ENCODE measurements around the gene PRR23E.

The PRR23E gene

DNA sequence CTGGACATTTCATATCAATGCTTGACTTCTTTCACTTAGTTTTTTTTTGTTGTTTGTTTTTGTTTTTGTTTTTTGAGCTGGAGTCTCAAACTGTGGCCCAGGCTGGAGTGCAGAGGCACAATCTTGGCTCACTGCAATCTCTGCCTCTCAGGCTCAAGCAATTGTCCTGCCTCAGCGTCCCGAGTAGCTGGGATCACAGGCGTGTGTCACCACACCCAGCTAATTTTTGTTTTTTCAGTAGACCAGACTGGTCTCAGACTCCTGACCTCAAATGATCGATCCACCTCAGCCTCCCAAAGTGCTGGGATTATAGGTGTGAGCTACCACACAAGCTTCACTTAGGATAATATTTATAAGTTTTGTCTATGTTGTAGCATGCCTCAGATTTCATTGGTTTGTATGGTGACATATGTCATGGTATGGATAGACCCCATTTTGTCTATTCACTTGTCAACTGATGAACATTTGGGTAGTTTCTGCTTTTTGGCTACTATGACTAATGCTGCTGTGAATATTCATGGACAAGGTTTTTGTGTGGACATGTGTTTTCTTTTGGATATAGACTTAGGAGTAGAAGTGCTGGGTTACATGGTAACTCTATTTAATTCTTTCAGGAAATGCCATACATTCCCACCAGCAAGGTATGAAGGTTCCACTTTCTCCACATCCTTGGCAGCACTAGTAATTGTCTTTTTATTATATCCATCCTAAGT lies 6.8 kb upstream of the PRR23E start:
- no peak for DNase-seq

DNA sequence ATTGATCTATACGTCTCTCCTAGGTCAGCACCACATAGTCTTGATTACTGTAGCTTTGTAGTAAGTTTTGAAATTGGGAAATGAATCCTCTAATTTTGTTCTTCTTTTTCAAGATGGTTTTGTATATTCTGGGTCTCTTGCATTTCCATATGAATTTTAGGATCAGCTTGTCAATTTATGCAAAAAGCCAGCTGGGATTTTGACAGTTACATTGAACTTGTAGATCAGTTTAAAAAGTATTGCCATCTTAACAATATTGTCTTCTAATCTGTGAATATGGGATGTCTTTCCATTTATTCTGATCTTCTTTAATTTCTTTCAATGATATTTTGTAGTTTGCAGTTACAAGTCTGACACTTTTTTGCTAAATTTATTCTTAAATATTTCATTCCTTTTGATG lies 5.6 kb upstream of the PRR23E start:
- DNase-seq, result no peak

DNA sequence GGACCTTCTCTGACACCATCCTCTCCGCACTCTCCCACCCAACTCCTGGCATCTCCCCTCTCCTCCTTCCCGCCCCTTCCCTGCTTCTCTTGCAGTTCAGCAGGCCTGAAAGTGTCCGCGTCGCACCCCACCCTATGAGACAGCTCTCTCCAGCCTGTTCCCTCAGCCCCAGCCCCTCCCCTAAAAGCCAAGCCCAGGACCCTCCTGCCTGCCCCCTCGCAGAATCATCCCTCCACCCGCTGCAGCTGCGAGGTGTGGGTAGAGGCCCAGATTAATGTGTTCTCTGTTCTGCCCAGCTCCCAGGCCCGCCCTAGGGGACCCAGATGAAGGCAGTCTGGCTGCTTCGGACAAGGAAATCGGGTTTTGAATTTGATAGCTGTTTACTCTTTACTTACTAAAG lies 410 bp downstream of the PRR23E start:
- DNase-seq, result no peak

DNA sequence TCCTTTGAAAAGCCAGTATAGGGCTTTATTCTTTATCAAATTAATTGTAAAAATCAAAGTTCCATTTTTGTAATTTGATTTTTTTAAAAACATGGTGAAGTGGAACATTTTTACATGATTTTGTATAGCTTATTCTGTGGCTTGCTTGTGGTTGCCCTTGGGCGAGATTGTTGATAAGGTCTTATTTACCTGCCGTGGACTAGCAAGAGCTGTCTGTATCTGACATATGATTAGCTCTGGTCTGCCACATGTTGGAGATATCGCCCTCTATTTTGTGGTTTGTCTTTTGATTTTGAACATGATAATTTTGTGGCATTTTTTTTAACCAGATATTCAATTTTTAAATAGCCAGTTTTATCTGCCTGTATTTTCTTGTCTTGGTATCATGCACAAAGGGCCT lies 844 bp downstream of the PRR23E start:
- DNase-seq, result no peak

DNA sequence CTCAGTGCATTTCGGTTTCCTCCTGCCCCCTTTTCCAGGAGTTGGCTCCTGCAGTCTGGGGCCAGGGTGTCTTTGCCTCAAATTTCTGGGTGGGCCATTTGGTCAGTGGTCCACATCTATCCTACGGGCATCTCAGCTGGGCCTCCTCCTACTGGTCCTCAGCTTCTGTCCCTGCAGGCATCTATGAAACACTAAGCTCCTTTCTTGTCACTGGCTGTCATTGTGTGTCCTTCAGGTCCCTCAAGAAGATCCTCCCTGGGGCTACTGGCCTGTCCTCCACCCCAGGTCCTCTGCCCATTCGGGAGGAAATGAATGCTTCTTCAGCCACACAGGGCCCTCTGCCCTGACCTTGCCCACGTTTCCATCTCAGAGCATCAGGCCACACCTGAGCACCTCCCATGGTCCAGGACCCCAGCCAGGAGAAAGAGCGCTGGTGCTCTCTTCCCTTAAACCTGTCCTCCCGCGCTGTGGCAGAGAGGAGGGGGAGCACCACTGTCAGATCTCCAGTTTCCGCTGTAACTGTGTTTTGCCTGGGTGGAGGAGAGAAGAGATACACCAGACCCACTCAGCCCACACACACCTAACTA lies 1.8 kb downstream of the PRR23E start:
- DNase-seq, result no peak

DNA sequence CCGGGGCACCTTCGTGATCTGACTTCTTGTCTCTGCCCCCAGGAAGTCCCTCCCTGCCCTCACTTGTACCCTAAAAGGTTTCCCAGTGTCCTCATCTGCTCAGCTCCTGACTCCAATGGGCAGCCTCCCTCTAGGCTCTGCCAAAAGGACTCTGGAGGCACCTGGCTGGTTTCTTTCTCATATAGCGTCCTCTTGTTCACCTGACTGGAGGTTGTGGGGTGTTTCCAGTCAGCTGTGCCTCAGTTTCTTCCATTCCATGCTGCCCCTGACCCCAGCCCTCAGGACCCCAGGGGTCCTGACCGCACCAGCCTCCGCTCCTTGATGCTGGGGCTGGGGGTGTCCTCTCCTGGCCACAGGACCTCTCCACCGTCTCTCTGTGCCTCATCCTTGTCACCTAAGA lies 2.5 kb downstream of the PRR23E start:
- no peak for DNase-seq

DNA sequence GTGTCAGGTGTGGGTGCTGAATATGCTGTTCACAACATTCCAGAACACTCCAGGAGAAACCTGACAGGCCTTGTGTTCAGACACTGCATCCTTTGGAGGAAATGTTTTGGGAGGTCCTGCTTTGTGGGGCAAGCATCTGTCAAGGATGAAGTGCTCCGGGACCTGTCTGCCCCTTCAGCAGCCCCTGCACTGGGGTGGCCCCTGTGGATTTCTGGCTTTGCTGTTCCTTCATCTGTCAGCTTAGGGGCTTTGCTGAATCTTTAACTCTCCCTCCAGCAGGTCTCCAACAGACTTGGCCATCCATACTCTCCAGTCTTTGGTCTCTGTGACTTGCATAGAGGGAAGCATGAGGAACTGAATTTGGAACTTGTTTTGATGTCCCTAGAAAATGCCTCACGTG lies 3.1 kb downstream of the PRR23E start:
- DNase-seq, result no peak

DNA sequence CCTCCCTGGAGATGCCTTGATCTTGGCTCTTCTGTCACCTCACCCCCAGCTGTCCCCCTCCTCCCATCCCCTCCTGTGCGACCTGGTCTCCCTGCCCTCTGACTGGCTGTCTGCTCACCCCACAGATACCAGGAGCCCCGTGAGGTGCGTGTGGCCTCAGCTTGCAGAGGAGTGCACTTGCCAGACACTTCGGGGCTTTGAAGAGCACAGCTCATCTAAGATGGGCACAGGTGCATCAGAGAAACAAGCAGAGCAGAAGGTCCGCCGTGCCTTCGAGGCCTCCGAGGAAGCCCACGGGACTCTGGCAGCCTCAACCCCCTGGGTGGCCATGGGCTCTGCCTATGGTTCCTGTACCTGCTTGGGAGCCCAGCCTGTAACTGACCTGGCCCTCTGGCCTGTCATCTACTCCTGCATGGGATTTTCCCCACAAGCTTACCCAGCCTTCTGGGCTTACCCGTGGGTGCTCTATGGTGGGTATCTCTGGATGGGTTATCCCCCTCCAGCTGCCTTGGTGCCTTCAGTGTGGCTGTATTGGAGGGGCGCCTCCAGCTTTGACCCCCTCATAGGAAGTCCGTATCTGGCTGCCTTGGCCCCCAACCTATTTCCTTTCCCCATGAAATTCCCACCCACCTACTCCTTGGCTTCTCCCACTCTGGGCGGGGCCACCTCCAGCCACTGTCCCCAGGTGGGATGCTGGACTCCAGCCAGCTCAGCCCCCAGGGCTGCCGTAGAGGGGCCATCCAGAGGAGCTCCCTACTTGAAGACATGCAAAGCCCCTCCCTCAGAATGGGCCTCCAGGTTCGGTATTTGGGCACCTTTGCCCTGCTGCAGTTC lies 3.8 kb downstream of the PRR23E start:
- DNase-seq, result no peak

DNA sequence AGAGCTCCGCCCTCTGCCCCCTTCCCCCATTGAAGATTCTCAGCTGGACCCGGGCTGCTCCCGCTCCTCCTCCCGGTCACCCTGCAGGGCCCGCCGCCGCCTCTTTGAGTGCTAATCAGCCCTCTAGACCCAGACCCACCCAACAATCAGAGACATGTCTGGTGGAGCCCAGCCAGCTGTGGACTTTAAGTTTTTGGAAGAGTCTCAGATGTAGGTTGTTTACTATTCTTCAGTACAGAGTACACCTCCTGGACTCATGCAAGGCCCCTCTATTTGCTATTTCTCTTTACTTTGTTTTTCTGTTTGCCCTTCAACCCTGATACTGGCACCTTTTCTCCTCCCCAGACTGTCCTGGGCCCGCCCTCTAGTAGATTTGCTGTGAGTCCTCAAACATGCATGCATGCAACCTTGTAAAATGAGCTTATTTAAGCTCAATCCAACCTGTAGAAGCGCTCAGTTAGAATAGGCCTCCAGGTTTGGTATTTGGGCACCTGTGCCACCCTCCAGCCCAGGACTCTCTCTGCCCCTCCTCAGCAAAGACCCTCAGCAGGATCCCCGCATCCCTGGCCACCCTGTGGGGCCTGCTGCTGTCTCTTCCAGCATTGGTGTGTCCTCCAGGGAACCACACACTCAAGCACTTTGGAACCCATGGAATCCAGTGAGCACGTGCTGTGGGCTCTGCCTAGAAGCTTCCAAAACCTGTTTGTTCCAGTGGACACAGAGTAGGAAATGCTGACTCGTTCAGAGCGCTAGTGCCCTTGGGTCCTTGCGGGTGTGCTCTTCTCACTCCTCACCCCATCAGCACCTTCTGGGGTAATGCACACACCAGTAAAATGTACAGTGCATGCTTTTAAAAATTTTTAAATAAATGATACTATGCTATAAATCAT lies 4.6 kb downstream of the PRR23E start:
- no peak for DNase-seq

DNA sequence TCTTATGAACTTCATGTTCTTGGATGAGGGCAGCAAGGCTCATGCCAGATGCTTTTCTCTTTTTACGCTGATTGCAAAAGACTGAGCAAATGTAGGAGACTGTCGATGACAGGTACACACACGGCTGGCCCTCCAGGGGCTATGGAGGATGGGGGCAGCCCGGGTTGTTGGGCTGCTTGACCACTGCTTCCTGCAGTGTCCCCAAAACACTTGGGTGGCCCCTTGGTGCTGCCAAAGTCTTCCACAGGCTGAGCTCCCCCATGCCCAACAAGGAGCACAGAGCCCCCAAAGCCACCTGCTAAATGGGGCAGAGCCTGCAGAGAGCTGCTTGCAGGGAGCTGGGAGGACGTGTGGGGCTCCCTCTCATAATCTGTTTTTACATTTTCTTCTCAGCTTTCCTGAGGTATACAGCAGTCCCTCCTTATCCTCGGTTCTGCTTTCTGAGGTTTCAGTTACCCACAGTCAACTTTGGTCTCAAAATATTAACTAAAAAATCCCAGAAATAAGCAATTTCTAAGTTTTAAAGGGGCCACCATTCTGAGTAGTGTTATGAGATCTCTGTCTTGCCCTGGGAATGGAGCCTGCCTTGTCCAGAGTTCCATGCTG lies 7.3 kb downstream of the PRR23E start:
- no peak for DNase-seq

DNA sequence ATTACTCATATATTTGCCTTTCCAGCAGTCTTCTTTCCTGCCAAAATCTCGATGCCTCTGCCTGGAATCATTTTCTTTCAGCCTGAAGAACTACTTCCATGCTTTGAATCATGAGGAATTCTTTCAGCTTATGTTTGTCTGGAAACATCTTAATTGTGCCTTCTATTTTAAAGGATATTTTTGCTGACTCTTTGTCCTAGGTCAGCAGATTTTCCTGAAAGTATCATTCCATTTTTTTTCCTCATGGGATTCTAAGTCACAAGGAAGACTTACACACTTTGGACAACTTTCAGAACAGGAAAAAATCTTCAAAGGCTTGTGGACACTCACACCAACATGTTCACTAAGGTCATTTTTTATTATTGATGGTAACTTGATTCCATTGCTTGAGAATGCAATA lies 10.1 kb downstream of the PRR23E start:
- DNase-seq, result no peak

DNA sequence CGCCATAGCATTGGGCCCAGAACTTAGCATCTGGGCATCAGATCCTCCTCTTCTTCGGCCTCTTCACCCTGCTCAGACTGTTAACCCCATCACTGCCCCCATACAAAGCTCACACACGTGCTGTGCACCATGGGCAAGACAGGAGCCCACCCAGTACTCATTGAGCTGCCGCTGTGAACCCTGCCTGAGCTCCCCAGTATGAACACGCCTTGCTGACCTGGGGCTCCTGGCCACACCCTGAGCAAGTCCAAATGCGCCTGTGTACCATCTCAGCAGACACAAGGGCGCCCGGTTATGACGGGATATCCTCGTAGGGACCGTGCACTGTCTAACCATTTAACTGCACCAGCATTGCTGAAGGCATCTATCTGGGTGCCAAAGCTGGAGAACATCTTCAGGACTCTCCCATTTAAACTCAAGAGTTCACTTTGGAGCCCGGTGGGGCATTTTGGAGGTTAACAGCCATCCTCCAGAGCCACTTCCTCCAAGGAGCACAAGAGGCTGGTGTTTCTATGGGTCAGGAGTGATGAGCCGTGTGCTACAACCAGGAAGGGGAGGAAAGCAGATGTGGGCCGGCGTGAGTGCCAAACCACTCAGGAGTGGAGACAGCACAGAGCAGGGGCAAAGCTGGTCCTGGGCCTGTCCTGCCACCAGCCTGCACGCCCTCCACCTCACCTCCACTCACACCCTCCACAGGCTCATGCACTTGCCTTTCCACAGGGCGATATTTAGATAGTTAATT lies 12.1 kb downstream of the PRR23E start:
- no peak for DNase-seq

DNA sequence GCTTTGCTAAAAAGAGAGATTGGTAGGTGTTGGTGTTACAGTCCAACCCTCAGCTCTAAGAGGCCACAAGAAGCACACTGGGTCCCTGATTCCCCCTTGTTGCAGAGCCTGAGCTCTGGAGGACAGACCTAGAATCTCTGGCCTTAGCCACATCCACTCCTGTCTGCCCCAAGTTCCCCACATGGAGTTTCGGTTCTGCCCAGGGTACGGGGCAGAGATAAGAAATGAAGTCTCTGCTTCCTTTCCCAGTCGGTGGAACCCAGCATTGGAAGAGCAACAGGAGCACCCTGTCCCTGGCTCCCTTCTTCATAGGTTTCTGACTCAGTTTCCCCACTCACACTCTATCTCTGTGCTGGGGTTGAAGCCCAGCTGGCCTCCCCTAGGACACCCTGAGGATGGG lies 13.2 kb downstream of the PRR23E start:
- DNase-seq, result no peak

DNA sequence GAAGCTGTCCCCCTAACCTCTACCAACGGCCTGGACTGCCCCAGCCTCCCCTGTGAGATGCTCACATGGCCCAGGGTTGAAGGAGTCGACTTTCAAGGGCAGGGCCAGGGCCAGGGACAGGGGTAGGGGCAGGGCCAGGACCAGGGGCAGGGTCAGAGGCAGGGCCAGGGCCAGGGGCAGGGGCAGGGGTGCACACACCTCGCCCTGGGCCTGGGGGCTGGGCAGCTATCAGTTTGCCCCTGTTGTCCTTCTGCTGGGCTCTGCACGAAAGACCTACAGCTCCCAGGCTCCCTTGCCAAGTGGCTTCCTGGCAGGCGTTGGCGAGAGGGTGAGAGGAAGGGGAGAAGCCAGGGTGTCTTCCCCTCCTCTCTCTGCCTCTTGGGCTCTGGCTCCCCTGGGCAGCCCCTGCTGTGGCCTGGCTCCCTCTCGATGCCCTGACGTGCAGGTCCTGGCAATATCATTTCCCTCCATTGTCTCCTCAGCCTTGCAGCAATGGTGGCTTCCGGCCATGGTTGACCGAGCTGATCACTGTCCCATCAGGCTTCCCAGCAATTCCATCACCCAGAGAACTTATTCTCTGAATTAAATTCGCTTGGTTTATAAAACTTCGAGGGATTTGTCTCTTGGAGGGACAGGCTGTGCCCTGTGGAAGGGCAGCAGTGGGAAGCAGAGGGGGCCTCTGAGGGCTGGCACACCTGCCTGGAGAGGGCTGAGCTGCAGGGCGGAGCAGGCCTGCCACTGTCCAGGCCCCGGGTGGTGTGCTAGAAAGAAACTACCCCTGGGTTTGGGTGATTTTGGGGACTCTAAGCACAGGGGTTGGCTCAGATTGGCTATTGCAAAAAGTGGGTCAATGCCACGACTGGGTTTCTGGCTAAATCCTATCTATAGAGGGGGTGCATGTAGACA lies 13.9 kb downstream of the PRR23E start:
- DNase-seq, result no peak

DNA sequence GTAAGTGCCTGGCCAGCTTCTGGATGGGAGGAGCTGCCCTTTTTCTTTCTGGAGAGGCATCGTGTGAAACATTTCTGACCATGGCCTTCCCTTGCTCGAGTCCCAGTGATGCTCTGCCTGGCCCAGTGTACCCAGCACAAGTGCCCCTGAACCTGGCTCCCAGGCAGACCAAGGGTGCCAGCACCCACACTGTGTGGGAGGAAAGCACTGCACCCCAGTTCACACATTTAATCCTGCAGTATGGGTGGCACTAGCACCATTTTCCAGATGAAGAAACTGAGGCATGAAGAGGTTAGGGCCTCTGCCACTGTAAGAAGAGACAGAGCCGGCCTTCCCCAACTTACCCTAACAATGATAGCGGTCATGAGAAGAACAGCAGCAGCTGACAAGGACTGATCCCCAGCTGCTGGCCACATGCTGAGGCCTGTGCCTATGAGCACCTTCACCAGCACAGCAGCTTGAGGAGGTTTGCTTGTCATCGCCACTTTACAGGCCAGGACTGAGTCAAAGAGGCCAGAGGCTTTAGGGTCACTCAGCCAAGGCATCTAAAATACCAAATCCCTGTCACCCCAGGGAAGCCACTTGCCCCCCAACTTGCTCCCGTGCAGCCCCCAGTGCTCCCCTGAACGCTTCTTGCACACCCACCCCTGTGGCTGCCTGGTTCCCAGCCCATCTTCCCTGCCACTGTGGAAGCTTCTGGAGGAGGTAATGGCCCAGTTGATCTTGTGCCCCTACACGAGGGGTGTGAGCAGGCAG lies 15.0 kb downstream of the PRR23E start:
- no peak for DNase-seq

DNA sequence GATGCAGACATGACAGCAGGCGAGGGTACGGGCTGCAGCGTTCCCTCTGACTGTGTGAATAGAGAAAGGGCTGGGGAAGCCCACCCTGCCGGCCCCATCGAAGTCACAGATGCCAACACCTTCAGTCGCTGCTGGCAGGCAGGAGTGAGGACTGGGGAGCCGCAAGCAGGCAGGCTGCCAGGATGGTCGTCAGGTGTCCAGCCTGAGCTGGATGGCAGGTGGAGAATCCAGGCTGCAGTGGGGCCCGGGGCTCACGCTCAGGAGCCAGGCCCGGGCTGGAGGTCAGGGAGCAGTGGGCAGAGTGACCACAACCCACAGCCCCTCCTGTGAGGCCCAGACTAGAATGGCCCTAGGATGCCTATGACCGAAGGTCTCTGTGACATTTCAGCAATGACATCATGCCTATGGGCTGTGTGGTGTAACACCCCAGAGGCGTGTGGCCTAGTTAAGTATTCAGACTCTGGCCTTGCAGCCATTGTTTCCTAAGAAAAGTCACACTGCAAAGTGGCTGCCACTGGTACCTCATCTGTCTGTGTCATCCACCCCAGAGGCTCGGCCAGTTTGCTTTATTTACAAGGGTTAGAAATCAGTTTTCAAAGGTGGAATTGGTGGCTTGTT lies 15.7 kb downstream of the PRR23E start:
- no peak for DNase-seq

DNA sequence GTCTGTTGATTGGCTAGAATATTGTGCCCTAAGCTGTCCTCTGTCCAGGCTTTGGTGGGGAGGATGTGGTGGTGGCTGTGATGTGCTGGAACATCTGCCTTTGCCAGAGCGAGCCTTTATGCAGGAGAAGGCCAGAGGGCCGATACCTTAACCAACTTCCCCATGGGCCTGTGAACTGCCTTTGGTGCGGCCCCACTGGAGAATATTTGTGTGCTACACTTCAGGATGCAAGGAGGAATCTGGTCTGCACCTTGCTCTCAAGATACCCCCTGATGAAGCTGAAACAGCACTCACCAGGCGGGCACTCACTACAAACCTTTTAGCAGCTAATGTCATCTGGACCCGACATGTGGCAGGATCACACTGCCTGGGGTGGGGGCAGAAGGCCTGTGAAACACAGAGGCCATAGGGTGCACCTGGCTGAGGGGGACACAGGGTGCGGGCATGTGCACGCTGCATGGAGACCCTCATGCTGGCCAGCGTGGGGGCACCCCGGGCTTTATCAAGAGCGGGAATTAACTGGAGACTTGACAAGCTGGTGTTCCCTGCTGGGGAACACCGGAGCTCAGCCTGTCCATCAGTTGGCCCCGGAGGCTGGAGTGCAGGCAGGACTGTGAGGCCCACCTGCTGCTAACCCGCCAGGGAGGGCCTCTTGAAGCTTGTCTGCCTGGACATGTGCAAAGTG lies 16.4 kb downstream of the PRR23E start:
- DNase-seq, result no peak

DNA sequence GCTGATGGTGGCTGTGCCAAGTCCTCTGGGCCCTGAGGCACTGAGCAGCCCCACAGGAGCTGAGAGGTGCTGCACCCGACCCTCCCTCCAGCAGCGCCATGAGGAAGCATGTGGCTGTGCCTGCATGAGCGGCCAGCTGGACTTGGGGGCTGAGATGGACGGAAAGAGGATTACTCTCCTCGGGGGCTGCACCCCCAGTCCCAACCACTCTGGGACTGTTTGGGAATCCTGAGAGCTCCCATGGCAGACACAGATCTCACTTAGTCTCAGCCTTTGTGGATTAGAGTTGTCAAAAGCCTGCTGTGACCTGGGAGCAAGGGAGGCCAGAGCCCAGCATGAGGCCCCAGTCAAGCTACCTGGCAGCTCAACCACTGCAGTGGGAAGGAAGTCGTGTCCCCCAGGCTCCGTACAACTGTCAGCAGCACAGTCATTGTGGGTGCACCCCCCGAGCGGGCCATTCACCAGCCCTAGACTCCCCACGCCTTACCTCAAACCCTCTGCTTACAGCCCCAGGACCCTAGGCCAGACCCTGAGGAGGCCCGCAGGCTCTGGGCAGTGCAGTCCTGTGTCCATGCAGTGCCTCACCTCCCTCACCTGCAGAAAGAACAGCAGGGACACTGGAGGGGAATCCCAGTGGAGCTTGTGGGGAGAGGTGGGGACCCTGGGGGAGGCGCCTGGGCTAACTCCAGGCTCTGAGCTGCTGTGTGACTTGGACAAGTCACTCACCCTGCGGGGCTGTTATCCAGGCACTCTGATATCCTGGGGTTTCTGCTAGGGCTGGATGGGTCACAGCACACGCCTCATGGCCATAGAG lies 17.1 kb downstream of the PRR23E start:
- no peak for DNase-seq
